Ramos (cell line): ENCODE data around the gene SRY.
"Not testable (repeated sequence)": the region's sequence is repeated elsewhere in the genome, so short reads cannot be mapped to it uniquely, and the experiment has no call there.

ENCODE experiments used
- in situ Hi-C: fragments of 300-500 bp; cut with MboI; formaldehyde crosslinking; loops from one replicate; pipeline ENCODE4 v1.14.3; 2022; ENCODE audit warnings: low sequenced_read_pairs; ENCODE audit not compliant: unreplicated experiment

The SRY gene

GRCh38 chrY:2787600-2787999 is at the start of gene SRY:
Gene SRY, minus strand, starts transcription at chrY:2787682. Its CDS starts 79 bp downstream, at chrY:2787603.
- in situ Hi-C loops, result no loop called here

GRCh38 chrY:2837078-2837477 is 49.6 kb upstream of the SRY start:
- in situ Hi-C loops, result no loop called here

- in situ Hi-C loops, result no loop called here
Observed at GRCh38 chrY:2835230-2835629, 47.7 kb upstream of the SRY start.

GRCh38 chrY:2828497-2828896 is 41.0 kb upstream of the SRY start:
- in situ Hi-C loops, result no loop called here

- in situ Hi-C loops, result no loop called here
Observed at GRCh38 chrY:2824471-2824870, 37.0 kb upstream of the SRY start.

- in situ Hi-C loops, result not testable (repeated sequence)
Observed at GRCh38 chrY:2817146-2817896, 29.8 kb upstream of the SRY start.

- in situ Hi-C loops, result no loop called here
Observed at GRCh38 chrY:2800246-2800645, 12.8 kb upstream of the SRY start.

GRCh38 chrY:2797991-2798390 is 10.5 kb upstream of the SRY start:
- in situ Hi-C loops, result no loop called here

- in situ Hi-C loops, result no loop called here
Observed at GRCh38 chrY:2796977-2797523, 9.6 kb upstream of the SRY start.

- in situ Hi-C loops, result no loop called here
Observed at GRCh38 chrY:2789756-2790155, 2.3 kb upstream of the SRY start.

- in situ Hi-C loops, result no loop called here
Observed at GRCh38 chrY:2786876-2787512, 488 bp downstream of the SRY start.
